Psoas muscle (tissue), 8 donors: ENCODE measurements around the gene AP5Z1. TPM values are rescaled to one million over a fixed set of nuclear protein-coding genes. Genes with fewer than 3 reads are reported as not detected.
A peak's percentile ranks its signal among the peaks of the same experiment; 100 is the strongest.

Experiments
- ATAC-seq, 4 donors: fragments of 200-7000 bp; cut with Tn5 transposase; one replicate each; pipeline ENCODE4 v1.9.1; 2020; ENCODE audit warnings: moderate library complexity in 3 of 4, mild to moderate bottlenecking in 2 of 4
- DNase-seq, 2 donors: peaks; one replicate each; pipeline ENCODE4 v3.0.0-alpha.2; 2020
- H3K27ac ChIP-seq: fragments of 200-600 bp; one replicate; pipeline ENCODE4 v1.8.0; 2022
- H3K27me3 ChIP-seq, 3 donors: fragments of 200-600 bp in 1 of 3; one replicate each; pipeline versions ENCODE4 v1.6.1 to v1.8.0; 2013 to 2022; ENCODE audit warnings: low read length in 2 of 3, mild to moderate bottlenecking in 2 of 3, moderate library complexity in 1 of 3; ENCODE audit not compliant: insufficient read depth in 3 of 3
- H3K36me3 ChIP-seq, 2 donors: fragments of 200-600 bp in 1 of 2; one replicate each; pipeline versions ENCODE4 v1.6.1 to v1.8.0; 2013 to 2022; ENCODE audit warnings: low read depth in 1 of 2, mild to moderate bottlenecking in 1 of 2, moderate library complexity in 1 of 2; ENCODE audit not compliant: insufficient read depth in 1 of 2
- H3K4me1 ChIP-seq: fragments of 200-600 bp; one replicate; pipeline ENCODE4 v1.8.0; 2022
- H3K4me3 ChIP-seq: fragments of 200-600 bp; one replicate; pipeline ENCODE4 v1.8.0; 2022; ENCODE audit warnings: mild to moderate bottlenecking
- H3K9me3 ChIP-seq: fragments of 200-600 bp; one replicate; pipeline ENCODE4 v1.8.0; 2022
- CTCF ChIP-seq: fragments of 200-600 bp; IDR thresholded peaks from one replicate; pipeline ENCODE4 v1.8.0; 2022; ENCODE audit warnings: antibody characterized with exemption
- WGBS, 3 donors: extraction: QIAGEN DNeasy Blood & Tissue Kit; methylation state at CpG; one replicate each; pipeline versions ENCODE4 v1.1.6 to v1.1.7; 2013; 5-methylcytosine and 5-hydroxymethylcytosine counted together
- intact Hi-C, 2 donors: fragments of 100-400 bp; cut with DNase I; formaldehyde crosslinking; loops; one replicate each; pipeline versions ENCODE4 v1.11.0 to v1.14.2; 2022
- polyA plus RNA-seq, 3 donors: library from polyadenylated mRNA; stranded (reverse); fragments of 200-250 nt; gene quantifications; one replicate each; pipeline ENCODE4 v1.2.3, GENCODE V29; 2013
- total RNA-seq, 4 donors: library from RNA; stranded (reverse); fragmentation: NEBNext Ultra II Directional in 2 of 4; extraction: Animal tissue kit (Norgen Biotek cat#: 25700) in 2 of 4; gene quantifications; one replicate each; pipeline versions ENCODE4 v1.2.1 to v1.2.4, GENCODE V29; 2021 to 2023
- donor health status: healthy with polysubstance abuse.
- donor health status: DM: no; HTN: no; CAD: no; lungs with moderate emphysema.
- donor health status: Bipolar disorder and iron deficiency.
- donor health status: healthy.
- donor health status: DM: yes; HTN: yes; CAD: no.
- donor health status: DM: no; HTN: no; CAD: no.
- donor health status: DM: no; HTN: no; CAD: no.
- donor health status: DM: yes; HTN: yes; CAD: no.

The AP5Z1 gene
- total and polyA plus RNA-seq, 7 donors, result 6.6 to 20.1 (median 12.1) TPM

- DNase-seq (no peak), ATAC-seq (peak; percentile 8 to 47 (median 25))
- no peak for TF ChIP-seq CTCF
- peak overlapping the region; percentile 96 for H3K27ac ChIP-seq
- peak overlapping the region; percentile 97 for H3K4me3 ChIP-seq
- no peaks in the 10 kb centered on the region for H3K9me3 ChIP-seq
- WGBS, 3 donors, result 18 to 22% (median 19%) methylated on average over 30 to 32 of the region's 32 CpGs
- H3K36me3 ChIP-seq, result peaks cover 0 to 22% of the 10 kb centered on the region in 2 donors
- no peaks in the 10 kb centered on the region for H3K27me3 ChIP-seq
- intact Hi-C loops, result loop anchor here in 1 of 2 donors (2.0 kb wide), 1 partner anchor 25 kb away; no protein-coding TSS in a partner anchor
- peaks cover 11% of the 10 kb centered on the region for H3K4me1 ChIP-seq
Measured at GRCh38 chr7:4775848-4776623, 613 bp downstream of the AP5Z1 start.

DNA sequence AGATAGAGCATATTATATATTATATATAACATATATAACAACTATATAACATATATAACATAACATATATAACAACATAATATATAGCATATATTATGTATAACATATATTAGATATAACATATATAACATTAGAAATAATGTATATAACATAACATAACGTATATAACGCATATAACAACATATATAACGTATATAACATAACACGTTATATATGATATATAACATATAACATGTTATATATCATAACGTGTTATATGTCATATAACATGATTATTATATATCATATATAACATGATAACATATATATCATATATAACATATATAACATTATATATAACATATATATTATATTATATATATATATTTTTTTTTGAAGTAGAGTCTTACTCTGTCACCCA is 3.7 kb downstream of the AP5Z1 start:
- no peak overlapping the region for H3K27ac ChIP-seq
- H3K36me3 ChIP-seq, result peaks cover 3 to 53% of the 10 kb centered on the region in 2 donors
- ATAC-seq, result no peak
- no peak overlapping the region for H3K4me3 ChIP-seq
- TF ChIP-seq CTCF, result no peak
- H3K9me3 ChIP-seq, result no peaks in the 10 kb centered on the region
- intact Hi-C loops, result no loop called here
- no peak for DNase-seq
- WGBS, 3 donors, result 86 to 90% (median 88%) methylated on average over 5 of the region's 5 CpGs
- no peaks in the 10 kb centered on the region for H3K27me3 ChIP-seq
- peaks cover 11% of the 10 kb centered on the region for H3K4me1 ChIP-seq

DNA sequence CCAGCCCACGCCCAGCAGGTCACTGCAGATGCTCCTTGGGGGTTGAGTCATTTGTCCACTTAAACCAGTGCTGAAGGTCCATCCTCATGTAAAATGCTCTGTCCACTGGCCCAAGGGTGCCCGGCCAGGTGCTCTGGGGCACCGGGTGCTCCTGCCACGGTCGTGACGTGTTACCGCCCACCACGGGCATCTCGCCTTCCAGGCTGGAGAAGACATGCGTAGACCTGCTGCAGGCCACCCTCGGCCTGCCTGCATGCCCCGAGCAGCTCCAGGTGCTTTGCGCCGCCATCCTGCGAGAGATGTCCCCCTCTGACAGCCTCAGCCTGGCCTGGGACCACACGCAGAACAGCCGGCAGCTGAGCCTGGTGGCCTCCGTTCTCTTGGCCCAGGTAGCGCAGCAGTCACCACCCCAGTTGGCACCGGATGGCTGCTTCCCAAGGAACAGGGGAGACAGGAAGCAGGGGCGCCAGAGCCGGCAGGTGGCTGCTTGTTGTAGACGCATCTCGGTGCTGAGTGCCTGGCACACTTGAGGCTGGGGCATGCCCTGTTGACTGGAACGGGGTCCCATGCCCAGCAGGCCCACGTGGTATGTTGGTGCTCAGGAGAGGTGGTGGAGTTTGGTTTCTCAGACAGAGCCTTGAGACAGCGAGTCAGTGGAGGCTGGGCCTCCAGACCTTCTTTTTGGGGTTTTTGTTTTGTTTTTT is 6.1 kb downstream of the AP5Z1 start:
- Histone ChIP-seq H3K27me3 (no peaks in the 10 kb centered on the region), H3K9me3 (no peaks in the 10 kb centered on the region), H3K4me1 (peaks cover 6% of the 10 kb centered on the region), H3K36me3 (peaks cover 3 to 77% of the 10 kb centered on the region in 2 donors), H3K27ac (no peak overlapping the region), H3K4me3 (no peak overlapping the region)
- no peak for ATAC-seq
- DNase-seq, result no peak
- WGBS, 3 donors, result 90 to 94% (median 91%) methylated on average over 27 of the region's 27 CpGs
- intact Hi-C loops, result no loop called here
- no peak for TF ChIP-seq CTCF

DNA sequence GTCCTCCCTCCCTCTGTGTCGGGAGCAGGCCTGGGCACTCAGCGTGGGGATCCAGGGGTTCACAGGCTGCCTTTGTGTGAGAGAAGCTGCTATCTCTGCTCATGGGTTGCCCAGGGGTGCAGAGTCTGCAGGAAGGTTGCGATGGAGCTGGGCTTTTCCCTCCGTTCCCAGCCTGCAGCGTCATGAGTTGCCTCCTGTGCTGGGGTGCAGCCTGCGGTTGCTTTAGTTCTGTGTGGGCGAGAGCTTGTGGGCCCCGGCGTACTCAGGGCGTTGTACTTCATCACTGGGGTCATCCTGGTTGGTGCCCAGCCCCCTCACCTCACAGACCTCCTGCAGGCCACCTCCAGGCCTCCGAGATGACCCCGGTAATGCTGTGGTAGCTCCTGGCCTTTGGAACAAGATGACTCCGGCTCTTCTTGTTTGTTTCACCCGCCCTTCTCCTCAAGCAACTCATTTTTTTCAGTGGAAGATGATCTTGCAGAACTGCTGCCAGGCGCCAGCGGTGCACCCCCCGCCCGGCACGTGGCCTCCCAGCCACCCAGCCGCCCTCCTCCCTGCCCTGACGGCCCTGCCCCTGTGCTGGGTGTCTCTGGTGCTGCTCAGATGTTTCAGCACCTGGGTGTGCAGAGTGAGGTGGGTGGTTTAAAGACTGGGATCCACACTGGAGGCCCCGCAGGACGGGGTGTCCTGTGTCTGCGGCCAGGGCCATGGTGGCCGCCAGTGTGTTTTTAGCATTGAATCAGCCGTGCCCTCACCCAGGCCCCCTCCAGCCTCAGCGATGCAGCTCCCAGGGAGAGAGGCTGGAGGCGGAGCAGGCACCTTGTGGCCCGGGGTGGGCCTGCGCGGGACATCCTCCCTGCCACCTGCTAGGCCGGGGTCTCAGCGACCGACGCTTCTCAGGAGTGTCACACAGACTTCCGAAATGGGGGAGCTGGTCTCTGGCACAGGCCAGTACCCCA is 7.2 kb downstream of the AP5Z1 start:
- DNase-seq (no peak), ATAC-seq (no peak)
- Histone ChIP-seq H3K36me3 (peaks cover 3 to 82% of the 10 kb centered on the region in 2 donors), H3K9me3 (no peaks in the 10 kb centered on the region), H3K27ac (no peak overlapping the region), H3K4me1 (no peaks in the 10 kb centered on the region), H3K27me3 (no peaks in the 10 kb centered on the region), H3K4me3 (no peak overlapping the region)
- intact Hi-C loops, result no loop called here
- WGBS, 3 donors, result 92 to 93% (median 93%) methylated on average over 35 to 36 of the region's 36 CpGs
- no peak for TF ChIP-seq CTCF
